ENCODE measurements around the gene CDK6.

CDK6 gene

DNA sequence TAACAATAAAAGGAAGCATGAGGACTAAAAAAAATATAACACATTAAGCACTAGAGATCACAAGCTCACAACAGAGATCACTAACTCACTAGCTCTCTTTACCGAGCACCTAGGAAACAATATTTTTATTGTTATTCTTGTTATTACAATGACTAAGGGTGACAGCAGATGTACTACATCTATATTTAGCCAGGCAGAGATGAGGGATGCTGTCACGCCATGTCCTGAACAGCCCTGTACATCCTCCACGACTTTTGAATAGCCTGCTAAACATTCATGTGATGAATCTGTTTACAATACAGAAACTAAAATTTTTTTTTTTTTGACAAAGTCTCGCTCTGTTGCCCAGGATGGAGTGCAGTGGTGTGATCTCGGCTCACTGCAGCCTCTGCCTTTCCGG lies 268.9 kb downstream of the CDK6 start:
- no peak for DNase-seq

GRCh38 chr7:92563345-92563744 lies 273.0 kb downstream of the CDK6 start:
- no peak for DNase-seq

GRCh38 chr7:92560602-92561001 lies 275.8 kb downstream of the CDK6 start:
- no peak for DNase-seq

- DNase-seq: no peak
Measured at GRCh38 chr7:92557808-92558362, 278.5 kb downstream of the CDK6 start.

DNA sequence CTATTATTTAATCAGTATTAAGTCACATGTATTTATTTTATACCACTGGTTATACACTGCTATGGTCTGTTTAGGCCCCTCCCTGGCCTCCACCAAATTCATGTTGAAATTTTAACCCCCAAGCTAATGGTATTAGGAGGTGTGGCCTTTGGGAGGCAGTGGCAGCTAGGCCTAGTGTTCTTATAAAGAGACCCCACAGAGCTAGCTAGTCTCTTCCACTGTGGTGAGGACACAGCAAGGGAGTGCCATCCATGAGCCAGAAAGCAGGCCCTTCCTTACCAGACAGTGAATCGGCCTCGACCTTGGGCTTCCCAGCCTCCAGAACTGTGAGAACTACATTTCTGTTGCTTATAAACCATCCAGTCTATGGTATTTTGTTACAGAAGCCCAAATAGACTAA lies 279.1 kb downstream of the CDK6 start:
- no peak for DNase-seq

Measured in suppressor macrophage treated with lipopolysaccharide for 4 hours (primary cell).